Stimulated activated CD4-positive, alpha-beta T cell treated with anti-CD3 and anti-CD28 coated beads, Interleukin-2, amount 100 ng/mL, for 4 hours (primary cell): ENCODE data around the gene DIDO1.
"Not testable (repeated sequence)": the region's sequence is repeated elsewhere in the genome, so short reads cannot be mapped to it uniquely, and the experiment has no call there.

Source experiments
- DNase-seq: peaks from one replicate; pipeline ENCODE4 v3.0.0-alpha.2; 2020; ENCODE audit warnings: low read depth

DIDO1 gene

DNA sequence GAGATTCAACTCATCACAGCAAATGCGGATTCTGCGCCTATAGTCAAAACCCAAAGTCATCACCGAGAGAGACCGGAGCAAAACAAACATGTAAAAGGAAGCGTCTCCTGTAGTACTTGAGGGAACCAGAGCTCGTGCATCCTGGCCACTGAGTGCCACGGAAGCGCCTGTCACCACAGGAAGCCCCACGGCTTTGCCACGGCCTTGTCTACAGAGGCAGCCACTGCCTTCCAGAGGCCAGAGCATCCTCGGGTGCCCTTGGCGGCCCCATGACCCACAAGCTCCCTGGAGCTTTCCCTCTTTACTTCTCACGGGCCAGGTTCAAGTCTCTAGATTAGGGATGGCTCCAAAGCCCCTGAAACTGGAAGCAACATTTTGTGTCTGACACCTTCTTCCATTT lies 72.2 kb downstream of the DIDO1 start:
- DNase-seq = no peak

DNA sequence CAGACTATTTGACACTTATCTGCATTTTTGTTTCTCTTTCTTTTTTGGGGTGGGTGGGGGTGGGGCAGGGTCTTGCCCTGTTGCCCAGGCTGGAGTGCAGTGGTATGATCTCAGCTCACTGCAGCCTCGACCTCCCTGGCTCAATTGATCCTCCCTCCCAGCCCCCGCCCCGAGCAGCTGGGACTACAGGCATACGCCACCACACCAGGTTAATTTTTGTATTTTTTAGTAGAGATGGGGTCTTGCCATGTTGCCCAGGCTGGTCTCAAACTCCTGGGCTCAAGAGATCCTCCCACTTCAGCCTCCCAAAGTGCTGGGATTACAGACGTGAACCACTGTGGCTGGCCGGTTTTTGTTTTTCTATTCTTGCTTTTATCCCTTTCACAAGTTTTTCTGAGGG lies 73.0 kb downstream of the DIDO1 start:
- not testable (repeated sequence) for DNase-seq

DNA sequence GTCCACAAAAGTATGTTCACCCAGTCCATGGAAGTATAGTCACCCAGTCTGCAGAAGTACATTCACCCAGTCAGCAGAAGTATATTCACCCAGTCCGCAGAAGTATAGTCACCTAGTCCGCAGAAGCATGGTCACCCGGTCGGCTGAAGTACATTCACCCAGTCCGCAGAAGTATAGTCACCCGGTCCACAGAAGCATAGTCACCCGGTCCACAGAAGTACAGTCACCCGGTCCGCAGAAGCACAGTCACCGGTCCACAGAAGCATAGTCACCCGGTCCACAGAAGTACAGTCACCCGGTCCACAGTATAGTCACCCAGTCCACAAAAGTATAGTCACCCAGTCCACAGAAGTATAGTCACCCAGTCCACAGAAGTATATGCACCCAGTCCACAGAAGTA lies 73.5 kb downstream of the DIDO1 start:
- DNase-seq = no peak

DNA sequence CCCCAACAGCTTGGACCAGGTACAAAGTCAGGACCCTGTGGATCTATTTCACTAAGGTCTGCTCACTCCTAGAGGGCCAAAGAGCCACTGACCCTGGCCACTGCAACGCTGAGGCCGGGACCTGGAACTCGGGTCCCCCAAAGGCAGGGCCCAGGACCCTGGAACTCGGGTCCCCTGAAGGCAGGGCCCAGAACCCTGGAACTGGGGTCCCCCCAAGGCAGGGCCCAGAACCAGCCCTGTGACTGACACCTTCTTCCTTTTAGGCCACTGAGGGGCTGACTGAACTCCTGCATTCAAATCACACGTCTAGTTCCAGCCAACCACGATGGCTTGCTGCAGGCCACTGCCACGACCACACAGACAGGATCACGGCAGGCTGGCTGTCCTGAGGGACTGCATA lies 74.1 kb downstream of the DIDO1 start:
- DNase-seq = no peak

DNA sequence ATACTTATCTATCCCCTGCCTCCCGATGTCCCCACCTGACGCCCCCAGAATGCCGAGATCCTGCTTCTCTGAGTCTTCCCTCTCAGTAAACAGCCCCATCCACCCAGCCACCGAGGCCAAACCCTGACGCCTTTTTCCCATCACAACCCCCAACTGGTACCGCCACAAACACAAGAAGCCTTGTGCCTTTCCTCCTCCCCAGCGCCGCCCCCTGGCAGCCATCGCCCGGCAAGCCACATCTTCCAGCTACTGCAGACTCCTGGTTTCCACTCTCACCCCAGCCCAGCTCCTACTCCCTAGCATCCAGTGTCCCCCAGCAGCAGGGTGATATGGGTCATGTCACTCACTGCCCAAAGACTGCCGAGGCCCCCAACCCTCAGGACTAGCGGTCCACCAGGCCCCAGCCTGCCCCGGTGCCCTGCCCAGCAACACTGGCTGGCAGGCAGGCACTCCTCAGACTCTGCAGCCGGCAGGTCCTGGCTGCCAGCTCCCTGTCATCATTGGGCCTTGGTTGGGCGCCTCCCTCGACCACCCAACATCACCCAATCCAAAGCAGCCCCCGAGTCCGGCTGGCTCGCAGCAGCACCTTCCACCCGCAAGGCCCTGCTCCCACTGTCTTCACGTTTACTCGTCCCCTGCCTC lies 75.9 kb downstream of the DIDO1 start:
- no peak for DNase-seq

DNA sequence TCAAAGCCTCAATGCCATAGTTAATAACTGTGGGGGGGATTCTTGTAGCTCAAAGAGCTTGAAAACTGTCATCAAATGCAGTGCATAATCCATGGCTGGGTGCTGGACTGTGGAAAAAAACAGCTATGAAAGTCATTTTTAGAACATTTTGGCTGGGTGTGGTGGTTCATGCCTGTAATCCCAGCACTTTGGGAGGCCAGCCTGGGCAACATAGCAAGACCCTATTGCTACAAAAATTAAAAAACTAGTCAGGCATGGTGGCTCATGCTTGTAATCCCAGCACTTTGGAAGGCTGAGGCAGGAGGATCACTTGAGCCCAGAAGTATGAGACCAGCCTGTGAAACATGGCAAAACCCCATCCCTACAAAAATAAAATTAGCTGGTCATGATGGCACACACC lies 76.9 kb downstream of the DIDO1 start:
- no peak for DNase-seq

DNA sequence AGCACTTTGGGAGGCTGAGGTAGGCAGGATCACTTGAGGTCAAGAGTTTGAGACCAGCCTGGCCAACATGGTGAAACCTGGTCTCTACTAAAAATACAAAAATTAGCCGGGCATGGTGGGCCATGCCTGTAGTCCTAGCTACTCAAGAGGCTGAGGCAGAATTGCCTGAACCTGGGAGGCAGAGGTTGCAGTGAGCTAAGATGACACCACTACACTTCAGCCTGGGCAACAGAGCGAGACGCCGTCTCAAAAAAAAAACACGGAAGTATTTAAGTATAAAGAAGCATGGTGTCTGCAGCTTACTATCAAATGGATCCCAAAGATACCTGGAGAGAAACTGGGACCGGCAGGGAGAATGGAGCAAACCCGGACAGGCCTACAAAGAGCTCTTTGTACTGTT lies 77.4 kb downstream of the DIDO1 start:
- not testable (repeated sequence) for DNase-seq

DNA sequence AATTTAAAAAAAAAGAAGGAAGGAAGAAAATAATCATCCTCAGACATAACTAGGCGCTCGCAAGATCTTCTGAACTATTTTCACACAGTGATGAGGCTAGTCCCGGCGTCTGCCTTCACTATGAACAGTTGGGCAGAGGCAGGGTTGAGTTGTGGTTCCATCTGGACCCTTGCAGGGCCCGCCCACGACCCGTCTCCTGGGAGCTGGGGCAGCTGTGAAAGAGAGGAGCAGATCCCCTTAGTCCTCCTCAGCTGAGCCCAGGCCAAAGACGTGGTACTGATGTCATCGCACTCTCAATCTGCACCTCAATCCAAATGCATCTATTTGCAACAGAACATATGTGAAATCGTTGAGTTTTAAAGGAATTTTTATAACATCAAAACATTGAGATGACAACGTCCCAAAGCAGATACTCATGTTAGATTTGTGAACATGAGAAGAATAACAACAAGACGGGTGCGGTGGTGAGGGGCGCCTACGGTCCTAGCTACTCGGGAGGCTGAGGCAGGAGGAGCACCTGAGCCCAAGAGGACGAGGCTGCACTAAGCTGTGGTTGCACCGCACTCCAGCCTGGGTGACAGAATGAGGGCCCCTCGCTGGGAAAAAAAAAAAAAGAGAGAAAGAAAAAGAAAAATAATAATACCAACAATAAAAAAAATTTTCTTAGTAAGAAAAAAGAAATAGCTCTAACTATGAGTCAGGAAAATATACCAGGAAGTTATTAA lies 80.0 kb downstream of the DIDO1 start:
- no peak for DNase-seq

DNA sequence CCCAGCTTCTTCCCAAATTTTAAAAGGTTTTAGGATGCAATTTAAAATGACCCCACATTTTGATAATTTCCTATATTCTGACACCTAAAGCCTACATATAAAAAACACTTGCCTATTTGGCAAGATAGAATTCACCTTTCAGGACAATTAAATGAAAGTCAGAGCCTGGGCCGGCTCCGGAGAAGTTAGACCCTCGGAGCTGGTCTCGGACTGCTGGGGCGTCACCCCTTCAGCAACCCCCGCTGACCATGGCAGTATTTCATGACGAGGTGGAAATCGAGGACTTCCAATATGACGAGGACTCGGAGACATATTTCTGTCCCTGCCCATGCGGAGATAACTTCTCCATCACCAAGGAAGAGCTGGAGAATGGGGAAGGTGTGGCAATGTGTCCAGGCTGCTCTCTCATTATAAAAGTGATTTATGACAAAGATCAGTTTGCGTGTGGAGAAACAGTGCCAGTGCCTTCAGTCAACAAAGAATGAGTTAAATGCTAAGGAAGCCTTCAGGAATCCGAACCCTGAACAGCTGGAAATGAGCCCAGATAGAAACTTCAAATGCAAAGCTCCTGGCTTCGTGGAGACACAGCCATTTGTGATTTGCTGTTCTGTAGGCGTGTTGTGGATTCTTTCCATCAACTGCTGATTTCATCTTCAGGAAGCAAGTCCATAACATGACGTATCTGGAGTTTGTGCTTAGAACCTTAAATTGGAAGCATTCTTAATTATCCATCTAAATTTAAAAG lies 80.7 kb downstream of the DIDO1 start:
- no peak for DNase-seq

DNA sequence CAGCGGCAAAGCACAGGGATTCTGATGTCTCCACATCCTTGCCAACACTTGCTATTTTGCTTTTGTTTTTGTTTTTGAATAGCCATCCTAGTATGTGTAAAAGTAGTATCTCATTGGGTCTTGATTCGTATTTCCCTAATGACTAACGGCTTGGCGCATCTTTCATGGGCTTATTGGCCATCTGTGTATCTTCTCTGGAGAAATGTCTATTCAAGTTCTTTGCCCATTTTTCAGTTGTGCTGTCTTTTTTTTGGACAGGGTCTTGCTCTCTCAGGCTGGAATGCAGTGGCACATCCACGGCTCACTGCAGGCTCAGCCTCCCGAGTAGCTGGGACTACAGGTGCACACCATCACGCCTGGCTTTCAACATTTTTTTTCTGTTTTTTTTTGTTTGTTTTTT lies 82.1 kb downstream of the DIDO1 start:
- DNase-seq = no peak

DNA sequence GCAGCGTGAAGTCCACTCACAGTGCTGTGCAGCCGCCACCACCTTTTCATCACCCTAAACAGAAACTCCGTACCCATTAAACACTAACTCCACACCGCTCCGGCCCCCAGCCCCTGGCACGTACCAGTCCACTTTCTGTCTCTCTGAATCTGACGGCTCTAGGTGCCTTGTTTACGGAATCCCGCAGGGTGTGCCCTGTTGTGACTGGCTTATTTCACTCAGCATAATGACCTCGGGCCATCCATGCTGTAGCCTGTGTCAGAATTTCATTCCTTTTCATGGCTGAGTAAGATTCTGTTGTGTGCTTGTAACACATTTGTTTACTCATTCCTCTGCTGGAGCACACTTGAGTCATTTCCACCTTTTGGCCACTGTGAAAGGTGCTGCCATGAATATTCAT lies 82.6 kb downstream of the DIDO1 start:
- no peak for DNase-seq

DNA sequence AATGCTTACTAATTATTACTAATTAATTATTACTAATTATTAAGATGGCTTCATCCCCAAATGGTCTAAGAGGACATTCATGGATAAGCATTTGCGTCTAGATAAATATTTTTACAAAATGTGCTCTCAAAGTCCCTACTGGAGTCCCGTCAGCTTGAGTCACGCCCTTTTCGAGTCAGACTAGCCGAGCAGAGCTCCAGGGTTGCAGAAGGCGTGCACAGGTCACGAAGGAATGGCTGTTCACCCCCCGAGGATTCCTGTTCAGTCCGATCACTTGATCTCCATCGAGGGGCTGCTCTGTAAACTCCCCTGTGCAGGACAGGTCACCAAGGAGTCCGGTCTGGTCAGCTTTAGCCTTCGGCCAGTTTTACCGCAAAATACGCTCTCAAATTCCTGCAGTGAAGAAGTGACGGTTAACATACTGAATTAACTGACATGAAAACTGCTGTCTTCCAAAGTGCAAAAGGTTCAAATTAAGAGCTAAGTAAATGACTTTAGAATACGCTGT lies 84.5 kb downstream of the DIDO1 start:
- no peak for DNase-seq

DNA sequence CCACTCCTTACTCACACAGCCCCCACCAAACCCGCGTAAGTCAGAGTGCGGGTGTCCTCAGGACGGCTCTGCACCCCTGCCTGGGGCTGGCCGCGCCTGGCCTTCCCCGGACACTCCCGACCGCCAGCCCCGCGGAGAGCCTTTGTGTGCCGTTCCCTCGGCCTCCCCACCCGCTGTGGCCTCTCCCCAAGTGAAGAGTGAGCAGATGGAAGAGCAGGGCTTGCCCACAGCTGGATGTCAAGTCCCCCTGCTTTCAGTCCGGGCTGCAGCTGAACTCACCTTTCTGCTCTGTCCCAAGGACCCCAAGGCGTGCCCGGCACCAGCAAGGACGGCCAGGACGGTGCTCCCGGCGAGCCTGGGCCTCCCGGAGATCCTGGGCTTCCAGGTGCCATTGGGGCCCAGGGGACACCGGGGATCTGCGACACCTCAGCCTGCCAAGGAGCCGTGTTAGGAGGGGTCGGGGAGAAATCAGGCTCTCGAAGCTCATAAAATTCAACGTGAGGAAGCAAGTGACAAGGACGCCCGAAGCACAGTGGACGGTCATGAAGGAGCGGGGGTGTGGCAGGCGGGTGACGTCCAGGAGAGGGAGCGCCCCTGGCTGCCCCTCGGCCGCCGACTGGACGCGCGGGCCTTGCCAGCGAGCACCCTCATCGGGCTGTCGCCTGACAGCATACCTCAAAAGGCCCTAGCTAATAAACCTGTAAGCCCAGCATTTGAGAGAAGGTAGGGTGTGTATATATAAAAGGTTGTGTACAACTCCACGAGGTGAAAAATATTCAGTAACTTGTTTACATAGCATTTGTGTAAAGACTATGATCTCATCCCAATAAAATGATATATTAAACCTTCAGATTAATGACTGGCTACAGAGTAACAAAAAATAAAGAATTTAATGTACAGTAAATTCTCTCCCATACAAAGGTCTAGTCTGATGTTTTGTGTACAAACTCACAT lies 85.8 kb downstream of the DIDO1 start:
- no peak for DNase-seq

DNA sequence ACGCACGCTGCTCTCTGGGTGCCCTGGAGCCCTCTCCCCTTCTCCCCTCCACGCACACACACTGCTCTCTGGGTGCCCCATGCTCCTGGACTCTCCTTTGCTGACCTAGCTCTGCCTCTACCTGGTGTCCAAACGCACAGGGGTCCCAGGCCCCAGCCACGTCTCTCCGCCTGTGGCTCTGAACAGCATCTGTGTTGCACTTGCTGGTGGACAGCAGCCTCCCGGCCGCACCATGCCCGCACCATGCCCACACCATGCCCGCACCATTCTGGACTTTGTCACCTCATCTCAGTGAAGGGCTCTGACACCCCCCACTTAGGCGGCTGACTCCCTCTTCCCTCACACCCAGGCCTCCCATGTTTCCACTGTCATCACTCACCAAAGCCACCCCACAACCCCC lies 86.5 kb downstream of the DIDO1 start:
- DNase-seq = no peak

DNA sequence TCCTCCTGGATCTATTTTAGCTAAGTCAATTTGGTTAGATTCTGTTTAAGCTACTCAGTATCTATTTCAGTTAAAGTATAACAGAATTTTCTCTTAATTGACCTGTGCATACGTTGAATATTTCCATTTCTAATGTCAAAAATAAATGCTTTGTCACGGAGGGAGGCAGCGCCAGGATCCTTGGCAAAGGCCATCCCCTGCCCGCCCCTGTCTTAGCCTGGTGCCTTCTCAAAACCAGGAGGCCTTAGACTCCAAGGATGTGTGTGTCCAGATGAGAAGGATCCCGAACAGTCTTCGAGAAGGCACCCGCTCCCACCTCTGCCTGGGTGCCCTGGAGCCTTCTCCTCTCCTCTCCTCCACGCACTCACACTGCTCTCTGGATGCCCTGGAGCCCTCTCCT lies 87.0 kb downstream of the DIDO1 start:
- DNase-seq = no peak

DNA sequence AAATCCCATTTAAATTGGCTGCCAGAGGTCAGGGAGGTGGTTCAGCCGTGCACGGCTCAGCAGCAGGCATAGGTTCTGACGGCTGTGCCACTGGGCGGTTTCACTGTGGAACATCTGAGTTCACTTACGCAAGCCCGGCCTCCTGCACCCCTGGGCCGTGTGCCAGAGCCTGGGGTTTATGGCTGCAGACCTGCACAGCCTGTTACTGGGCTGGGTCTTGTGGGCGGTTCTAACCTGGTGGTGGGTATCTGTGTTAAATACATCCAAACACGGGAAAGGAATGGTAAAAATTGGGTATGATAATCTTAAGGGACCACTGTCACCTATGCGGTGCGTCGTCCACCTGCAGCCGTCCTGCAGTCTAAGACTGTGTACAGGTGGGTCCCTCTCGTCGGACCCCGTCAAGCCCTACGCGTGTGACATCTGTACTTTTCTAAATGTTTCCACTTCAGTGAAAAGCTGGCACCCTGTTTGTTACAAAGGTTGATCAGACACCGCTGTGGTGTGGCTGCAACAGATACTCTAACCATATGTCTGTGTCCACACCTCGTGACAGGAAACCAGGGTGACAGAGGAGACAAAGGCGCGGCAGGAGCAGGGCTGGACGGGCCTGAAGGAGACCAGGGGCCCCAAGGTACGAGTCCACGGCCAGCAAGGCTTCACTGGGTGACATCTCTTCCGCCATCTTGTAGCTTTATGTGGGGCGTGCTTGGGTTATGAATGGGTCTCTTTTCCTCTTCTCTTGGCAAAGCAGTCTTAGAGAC lies 88.0 kb downstream of the DIDO1 start:
- DNase-seq = no peak

DNA sequence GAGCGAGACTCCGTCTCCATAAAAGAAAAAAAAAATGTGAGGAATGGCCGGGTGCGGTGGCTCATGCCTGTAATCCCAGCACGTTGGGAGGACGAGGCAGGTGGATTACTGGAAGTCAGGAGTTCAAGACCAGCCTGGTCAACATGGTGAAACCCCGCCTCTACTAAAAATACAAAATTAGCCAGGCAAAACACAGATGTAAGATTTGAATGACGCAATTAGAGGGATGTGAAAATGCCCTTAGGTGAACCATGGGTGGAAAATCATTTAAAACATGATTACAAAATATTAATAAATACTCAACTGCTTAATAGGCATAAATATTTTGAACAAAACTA lies 88.5 kb downstream of the DIDO1 start:
- DNase-seq = no peak

DNA sequence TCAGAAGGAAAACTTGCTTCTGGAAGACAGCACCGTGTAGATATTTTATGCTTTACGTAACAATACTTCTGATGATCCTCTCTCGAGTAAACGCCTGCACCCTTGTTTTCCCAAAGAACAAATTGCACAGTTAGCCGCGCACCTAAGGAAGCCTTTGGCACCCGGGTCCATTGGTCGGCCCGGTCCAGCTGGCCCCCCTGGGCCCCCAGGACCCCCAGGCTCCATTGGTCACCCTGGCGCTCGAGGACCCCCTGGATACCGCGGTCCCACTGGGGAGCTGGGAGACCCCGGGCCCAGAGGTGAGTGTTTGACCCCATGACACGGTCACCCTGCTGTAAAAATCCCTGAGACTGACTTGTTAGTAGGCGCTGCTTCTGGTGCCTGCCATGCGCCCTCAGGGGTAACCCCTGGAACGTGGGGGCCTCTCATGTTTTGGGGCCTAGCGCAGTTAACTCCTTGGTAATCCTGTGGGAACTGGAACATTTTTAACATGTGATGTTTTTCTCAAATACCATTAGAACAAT lies 89.3 kb downstream of the DIDO1 start:
- DNase-seq = no peak

DNA sequence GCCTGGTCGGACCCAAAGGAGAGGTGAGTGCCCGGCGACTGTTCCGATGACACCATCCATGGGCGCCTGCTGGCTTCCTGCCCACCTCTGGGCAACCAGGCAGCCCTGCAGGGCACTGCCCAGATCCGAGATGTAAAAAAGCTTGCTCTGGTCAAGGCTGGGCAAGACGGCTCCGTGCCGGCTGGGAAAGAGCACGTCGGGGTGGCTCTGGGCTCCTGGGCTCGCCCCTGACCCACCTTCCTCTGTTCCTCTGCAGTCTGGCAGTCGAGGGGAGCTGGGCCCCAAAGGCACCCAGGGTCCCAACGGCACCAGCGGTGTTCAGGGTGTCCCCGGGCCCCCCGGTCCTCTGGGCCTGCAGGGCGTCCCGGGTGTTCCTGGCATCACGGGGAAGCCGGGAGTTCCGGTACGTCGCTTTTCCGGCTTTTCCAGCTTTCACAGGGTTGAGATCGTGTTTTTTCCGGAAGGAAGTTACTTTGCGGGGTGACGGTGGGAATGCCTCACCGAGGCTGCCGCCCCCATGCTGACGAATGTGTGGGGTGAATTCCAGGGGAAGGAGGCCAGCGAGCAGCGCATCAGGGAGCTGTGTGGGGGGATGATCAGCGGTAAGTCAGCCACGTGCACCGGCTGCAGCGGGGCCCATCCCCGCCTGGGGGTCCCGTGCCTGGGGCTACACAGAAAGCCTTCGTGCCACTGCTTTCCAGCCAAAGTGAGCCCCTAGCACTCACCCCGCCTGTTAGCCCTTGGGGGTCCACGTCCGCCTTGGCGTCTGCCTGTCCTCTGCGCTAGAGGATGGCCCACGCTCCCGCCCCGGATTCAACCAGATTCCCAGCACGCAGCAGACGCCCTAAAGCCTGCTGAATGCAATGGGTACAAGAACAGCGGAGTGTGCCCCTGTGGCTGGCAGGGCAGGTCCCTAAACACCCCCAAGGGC lies 90.1 kb downstream of the DIDO1 start:
- DNase-seq = no peak
